ENCODE results near the gene MCCC2. TPM values are rescaled to one million over a fixed set of nuclear protein-coding genes. Genes with fewer than 3 reads are reported as not detected.
"Not testable (repeated sequence)": the region's sequence is repeated elsewhere in the genome, so short reads cannot be mapped to it uniquely, and the experiment has no call there.

The MCCC2 gene
- 10 to 100 TPM; 37.1 to 42.6 TPM for total RNA-seq

- no peaks in the 10 kb centered on the region for H3K27me3 Mint-ChIP-seq
- POLR2A ChIA-PET, result interaction anchor here (0.6 to 3.2 kb wide), 6 partner anchors 8 to 1733 kb away, joined by 3 to 34 read pairs (median 4); no protein-coding TSS in a partner anchor
- H3K27ac Mint-ChIP-seq, result peak within 1 kb of the TSS; percentile 99
- H3K36me3 Mint-ChIP-seq, result peaks cover 6% of the 10 kb centered on the region
- peaks cover 25% of the 10 kb centered on the region for H3K4me1 Mint-ChIP-seq
- H3K4me3 Mint-ChIP-seq, result peak within 1 kb of the TSS; percentile 98
- DNase-seq (peak; percentile 97), ATAC-seq (ENCODE audit: low read depth) (peak; percentile 99)
- no peaks in the 10 kb centered on the region for H3K9me3 Mint-ChIP-seq
Observed at GRCh38 chr5:71586941-71587765, at the start of gene MCCC2. TSS of gene MCCC2 (plus strand) at chr5:71587340. CDS start at chr5:71587426, 86 bp downstream.

GRCh38 chr5:71537687-71538086 is 49.5 kb upstream of the MCCC2 start:
- peaks cover 11% of the 10 kb centered on the region for H3K4me1 Mint-ChIP-seq
- peaks cover 44% of the 10 kb centered on the region for H3K36me3 Mint-ChIP-seq
- POLR2A ChIA-PET, result no interaction called here
- H3K4me3 Mint-ChIP-seq, result no peak overlapping the region
- H3K27me3 Mint-ChIP-seq, result no peaks in the 10 kb centered on the region
- H3K27ac Mint-ChIP-seq, result peak overlapping the region; percentile 32
- no peaks in the 10 kb centered on the region for H3K9me3 Mint-ChIP-seq
- no peak for DNase-seq
- ATAC-seq (ENCODE audit: low read depth), result no peak

GRCh38 chr5:71550885-71551284 is 36.3 kb upstream of the MCCC2 start:
- peaks cover 36% of the 10 kb centered on the region for H3K36me3 Mint-ChIP-seq
- POLR2A ChIA-PET; H3K27me3 Mint-ChIP-seq; ATAC-seq (ENCODE audit: low read depth); H3K4me1 Mint-ChIP-seq; H3K9me3 Mint-ChIP-seq; DNase-seq; H3K27ac Mint-ChIP-seq; H3K4me3 Mint-ChIP-seq: not testable (repeated sequence)

DNA sequence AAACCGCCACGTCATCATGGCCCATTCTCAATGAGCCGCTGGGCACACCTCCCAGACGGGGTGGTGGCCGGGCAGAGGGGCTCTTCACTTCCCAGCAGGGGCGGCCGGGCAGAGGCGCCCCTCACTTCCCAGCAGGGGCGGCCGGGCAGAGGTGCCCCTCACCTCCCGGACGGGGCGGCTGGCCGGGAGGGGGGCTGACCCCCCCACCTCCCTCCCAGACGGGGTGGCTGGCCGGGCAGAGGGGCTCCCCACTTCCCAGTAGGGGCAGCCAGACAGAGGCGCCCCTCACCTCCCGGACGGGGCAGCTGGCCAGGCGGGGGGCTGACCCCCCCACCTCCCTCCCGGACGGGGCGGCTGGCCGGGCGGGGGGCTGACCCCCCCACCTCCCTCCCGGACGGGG is 35.6 kb upstream of the MCCC2 start:
- DNase-seq; H3K9me3 Mint-ChIP-seq; POLR2A ChIA-PET; H3K4me1 Mint-ChIP-seq; H3K27me3 Mint-ChIP-seq; ATAC-seq (ENCODE audit: low read depth); H3K27ac Mint-ChIP-seq; H3K4me3 Mint-ChIP-seq: not testable (repeated sequence)
- peaks cover 35% of the 10 kb centered on the region for H3K36me3 Mint-ChIP-seq

- peaks cover 33% of the 10 kb centered on the region for H3K36me3 Mint-ChIP-seq
Observed at GRCh38 chr5:71552026-71552749, 35.0 kb upstream of the MCCC2 start.

GRCh38 chr5:71563161-71563560 is 24.0 kb upstream of the MCCC2 start:
- POLR2A ChIA-PET, result no interaction called here
- no peaks in the 10 kb centered on the region for H3K9me3 Mint-ChIP-seq
- H3K4me1 Mint-ChIP-seq, result no peaks in the 10 kb centered on the region
- no peaks in the 10 kb centered on the region for H3K27me3 Mint-ChIP-seq
- ATAC-seq (ENCODE audit: low read depth) (no peak), DNase-seq (no peak)
- H3K4me3 Mint-ChIP-seq, result no peak overlapping the region
- no peak overlapping the region for H3K27ac Mint-ChIP-seq
- H3K36me3 Mint-ChIP-seq, result peaks cover 13% of the 10 kb centered on the region

More at GRCh38 chr5:71552026-71552749, 35.0 kb upstream of the MCCC2 start:
- H3K4me1 Mint-ChIP-seq; H3K4me3 Mint-ChIP-seq; POLR2A ChIA-PET; H3K27me3 Mint-ChIP-seq; ATAC-seq (ENCODE audit: low read depth); H3K9me3 Mint-ChIP-seq; DNase-seq; H3K27ac Mint-ChIP-seq: not testable (repeated sequence)

- Mint-ChIP-seq H3K27me3 (no peaks in the 10 kb centered on the region), H3K27ac (no peak overlapping the region), H3K36me3 (peaks cover 12% of the 10 kb centered on the region), H3K4me3 (no peak overlapping the region), H3K9me3 (no peaks in the 10 kb centered on the region), H3K4me1 (no peaks in the 10 kb centered on the region)
- POLR2A ChIA-PET, result no interaction called here
- DNase-seq (no peak), ATAC-seq (ENCODE audit: low read depth) (no peak)
Observed at GRCh38 chr5:71564895-71565294, 22.2 kb upstream of the MCCC2 start.

DNA sequence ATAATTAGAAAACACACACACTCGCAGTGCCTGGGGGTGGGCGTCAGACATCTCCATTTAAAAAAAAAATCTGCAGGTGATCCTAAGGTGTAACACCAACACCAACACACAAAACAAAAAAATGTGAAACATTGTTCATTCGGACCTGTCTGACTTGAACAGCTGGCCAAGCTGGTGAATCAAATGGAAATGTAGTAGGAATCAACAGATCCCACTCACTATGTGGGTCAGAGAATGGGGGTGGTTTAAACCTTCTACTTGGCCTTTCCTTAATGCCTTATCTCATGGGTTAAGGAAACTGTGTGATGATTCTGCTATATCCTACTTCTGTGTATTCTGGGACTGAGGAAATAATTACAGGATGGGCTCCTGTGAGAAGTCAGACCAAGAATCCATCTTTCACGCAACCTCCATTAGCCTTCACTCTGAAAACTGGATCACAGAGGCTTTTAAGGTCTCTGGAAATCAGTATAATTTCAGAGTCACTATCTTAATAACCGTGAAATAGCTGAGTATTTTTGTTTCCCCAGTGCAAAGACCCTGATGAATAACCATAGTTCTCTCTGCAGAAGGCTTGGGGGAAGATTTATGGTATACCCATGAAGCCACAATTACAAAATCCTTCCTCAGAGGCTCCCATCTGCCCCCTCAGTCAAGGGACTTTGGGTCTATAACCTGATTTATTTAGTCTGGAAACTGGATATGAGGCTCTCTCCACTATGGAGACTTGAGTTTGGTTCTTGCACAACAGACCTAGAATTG is 17.2 kb upstream of the MCCC2 start:
- POLR2A ChIA-PET, result no interaction called here
- Mint-ChIP-seq H3K9me3 (no peaks in the 10 kb centered on the region), H3K4me3 (no peak overlapping the region), H3K4me1 (no peaks in the 10 kb centered on the region), H3K27ac (no peak overlapping the region), H3K36me3 (peaks cover 4% of the 10 kb centered on the region), H3K27me3 (no peaks in the 10 kb centered on the region)
- DNase-seq, result no peak
- no peak for ATAC-seq (ENCODE audit: low read depth)

DNA sequence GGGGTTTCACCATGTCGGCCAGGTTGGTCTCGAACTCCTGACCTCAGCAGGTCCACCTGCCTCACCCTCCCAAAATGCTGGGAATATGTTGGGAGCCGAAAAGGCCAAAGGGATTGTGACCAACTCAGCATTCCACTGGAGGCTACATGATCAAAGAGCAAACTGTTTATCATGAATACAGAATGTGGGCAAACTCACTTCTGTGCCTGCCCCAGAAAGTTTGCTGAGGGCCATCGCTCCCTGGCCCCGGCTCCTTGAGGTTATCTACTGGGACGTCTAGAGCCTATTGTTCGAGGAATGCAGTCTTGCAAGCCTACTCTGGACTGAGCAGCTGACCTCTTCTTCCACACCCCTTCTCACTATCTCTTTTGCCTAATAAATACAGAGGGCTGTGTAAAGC is 15.3 kb upstream of the MCCC2 start:
- not testable (repeated sequence) for ATAC-seq (ENCODE audit: low read depth); DNase-seq; H3K36me3 Mint-ChIP-seq; H3K9me3 Mint-ChIP-seq; H3K27me3 Mint-ChIP-seq; H3K4me1 Mint-ChIP-seq; H3K27ac Mint-ChIP-seq; H3K4me3 Mint-ChIP-seq
- POLR2A ChIA-PET, result interaction anchor here (0.9 kb wide), 1 partner anchor 30 kb away, joined by 3 read pairs; no protein-coding TSS in a partner anchor

DNA sequence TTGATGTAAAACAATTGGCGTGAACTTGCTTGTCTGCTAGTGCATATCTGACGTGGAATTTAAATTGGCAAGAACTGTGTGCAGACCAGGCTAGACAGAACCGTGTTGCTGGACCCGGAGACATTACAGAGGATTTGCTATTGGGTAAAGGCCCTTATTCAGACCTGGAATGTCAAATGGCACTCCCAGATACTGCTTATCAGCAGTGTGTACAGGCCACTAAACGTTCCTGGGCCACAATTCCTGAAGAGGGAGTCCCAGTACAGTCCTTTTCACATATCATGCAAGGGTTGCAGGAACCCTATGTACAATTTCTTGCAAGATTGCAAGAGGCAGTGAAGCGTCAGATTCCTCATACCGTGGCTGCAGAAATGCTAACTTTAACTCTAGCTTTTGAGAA is 13.5 kb upstream of the MCCC2 start:
- no peak overlapping the region for H3K4me3 Mint-ChIP-seq
- no peak overlapping the region for H3K27ac Mint-ChIP-seq
- POLR2A ChIA-PET, result no interaction called here
- peaks cover 16% of the 10 kb centered on the region for H3K36me3 Mint-ChIP-seq
- no peak for DNase-seq
- no peaks in the 10 kb centered on the region for H3K9me3 Mint-ChIP-seq
- no peak for ATAC-seq (ENCODE audit: low read depth)
- no peaks in the 10 kb centered on the region for H3K27me3 Mint-ChIP-seq
- H3K4me1 Mint-ChIP-seq, result no peaks in the 10 kb centered on the region

DNA sequence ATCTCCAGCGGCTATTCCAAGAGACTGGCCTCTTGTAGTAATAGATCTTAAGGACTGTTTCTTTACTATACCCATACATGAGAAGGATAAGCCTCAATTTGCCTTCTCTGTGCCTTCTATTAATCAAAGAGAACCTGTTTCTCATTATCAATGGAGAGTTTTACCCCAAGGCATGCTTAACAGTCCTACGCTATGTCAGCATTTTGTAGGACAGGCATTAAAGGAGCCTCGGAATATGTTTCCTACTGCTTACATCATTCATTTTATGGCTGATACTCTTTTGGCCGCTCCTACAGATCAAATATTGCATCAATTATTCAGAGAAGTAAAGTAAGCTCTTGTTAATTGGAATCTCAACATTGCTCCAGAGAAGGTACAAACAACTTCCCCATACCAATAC is 11.6 kb upstream of the MCCC2 start:
- POLR2A ChIA-PET; DNase-seq; H3K9me3 Mint-ChIP-seq; H3K27ac Mint-ChIP-seq; ATAC-seq (ENCODE audit: low read depth); H3K27me3 Mint-ChIP-seq; H3K4me1 Mint-ChIP-seq; H3K4me3 Mint-ChIP-seq: not testable (repeated sequence)
- peaks cover 20% of the 10 kb centered on the region for H3K36me3 Mint-ChIP-seq

- DNase-seq (no peak), ATAC-seq (ENCODE audit: low read depth) (no peak)
- POLR2A ChIA-PET, result no interaction called here
- no peak overlapping the region for H3K27ac Mint-ChIP-seq
- no peaks in the 10 kb centered on the region for H3K4me1 Mint-ChIP-seq
- H3K36me3 Mint-ChIP-seq, result peaks cover 20% of the 10 kb centered on the region
- no peaks in the 10 kb centered on the region for H3K27me3 Mint-ChIP-seq
- H3K4me3 Mint-ChIP-seq, result no peak overlapping the region
- no peaks in the 10 kb centered on the region for H3K9me3 Mint-ChIP-seq
Observed at GRCh38 chr5:71576241-71576640, 10.9 kb upstream of the MCCC2 start.

GRCh38 chr5:71577839-71578238 is 9.3 kb upstream of the MCCC2 start:
- H3K27ac Mint-ChIP-seq, POLR2A ChIA-PET, H3K9me3 Mint-ChIP-seq: not testable (repeated sequence)

More at GRCh38 chr5:71577839-71578238, 9.3 kb upstream of the MCCC2 start:
- peaks cover 20% of the 10 kb centered on the region for H3K36me3 Mint-ChIP-seq
- H3K27me3 Mint-ChIP-seq; DNase-seq; H3K4me3 Mint-ChIP-seq; ATAC-seq (ENCODE audit: low read depth); H3K4me1 Mint-ChIP-seq: not testable (repeated sequence)
